Esophagus muscularis mucosa (tissue), 4 donors: Measurements from ENCODE around the gene ACSS1. TPM values are rescaled to one million over a fixed set of nuclear protein-coding genes. Genes with fewer than 3 reads are reported as not detected.

Source experiments
- DNase-seq: peaks from one replicate; pipeline ENCODE4 v3.0.0-alpha.2; 2017; ENCODE audit errors: extremely low spot score
- H3K27ac ChIP-seq, 4 donors: fragments of 200-600 bp; sonication (generic); replicated peaks in 1 of 4; 1 replicate in 3 of 4; 2 replicates in 1 of 4; pipeline ENCODE4 v1.5.1; 2016 to 2019; ENCODE audit warnings: mild to moderate bottlenecking in 1 of 4
- H3K27me3 ChIP-seq, 4 donors: fragments of 200-600 bp; sonication (generic); one replicate each; pipeline versions ENCODE4 v1.5.1 to v1.6.0; 2016 to 2019
- H3K36me3 ChIP-seq, 4 donors: fragments of 200-600 bp; sonication (generic); one replicate each; pipeline ENCODE4 v1.5.1; 2016 to 2019
- H3K4me1 ChIP-seq, 4 donors: fragments of 200-600 bp; sonication (generic); one replicate each; pipeline ENCODE4 v1.5.1; 2016 to 2019
- H3K4me3 ChIP-seq, 4 donors: fragments of 200-600 bp; sonication (generic); 1 replicate in 2 of 4; 2 replicates in 2 of 4; pipeline ENCODE4 v1.5.1; 2016 to 2019; ENCODE audit warnings: mild to moderate bottlenecking in 4 of 4, moderate library complexity in 1 of 4
- H3K9me3 ChIP-seq, 4 donors: fragments of 200-600 bp; sonication (generic); 1 replicate in 3 of 4; 2 replicates in 1 of 4; pipeline ENCODE4 v1.5.1; 2016 to 2019
- EP300 ChIP-seq: sonication (generic); formaldehyde crosslinking; IDR thresholded peaks from one replicate; pipeline ENCODE4 v1.6.1; 2017; ENCODE audit warnings: antibody characterized with exemption
- POLR2A ChIP-seq: fragments of 450-650 bp; IDR thresholded peaks from one replicate; pipeline ENCODE4 v1.6.1; 2017; ENCODE audit warnings: antibody characterized with exemption, moderate library complexity, mild to moderate bottlenecking, low read depth
- POLR2AphosphoS5 ChIP-seq, 2 donors: sonication (generic); formaldehyde crosslinking; IDR thresholded peaks; one replicate each; pipeline ENCODE4 v1.6.1; 2017; ENCODE audit warnings: antibody characterized with exemption in 2 of 2
- WGBS: methylation state at CpG from one replicate; pipeline ENCODE4 v1.1.5; 2018; 5-methylcytosine and 5-hydroxymethylcytosine counted together
- intact Hi-C: fragments of 100-400 bp; cut with DNase I; formaldehyde crosslinking; loops from one replicate; pipeline ENCODE4 v1.15.1; 2023
- total RNA-seq, 4 donors: library from RNA; depleted of rRNA; stranded (reverse); fragments of >200 nt; gene quantifications; one replicate each; pipeline versions ENCODE4 v1.1.0 to v1.2.1, GENCODE V29; 2016
- TF ChIP-seq, protein P1 (sequence below), 3 experiments: fragments of 200-600 bp in 2 of 3; fragments of 450-650 bp in 1 of 3; sonication (generic) in 2 of 3; IDR thresholded peaks; one replicate each; pipeline ENCODE4 v1.5.1; 2017 to 2019; ENCODE audit warnings: antibody characterized with exemption in 3 of 3, mild to moderate bottlenecking in 2 of 3, moderate library complexity in 1 of 3

ACSS1 gene
- total RNA-seq, 4 donors from 2014 or later: 36.6 to 154 (median 65.3) TPM

DNA sequence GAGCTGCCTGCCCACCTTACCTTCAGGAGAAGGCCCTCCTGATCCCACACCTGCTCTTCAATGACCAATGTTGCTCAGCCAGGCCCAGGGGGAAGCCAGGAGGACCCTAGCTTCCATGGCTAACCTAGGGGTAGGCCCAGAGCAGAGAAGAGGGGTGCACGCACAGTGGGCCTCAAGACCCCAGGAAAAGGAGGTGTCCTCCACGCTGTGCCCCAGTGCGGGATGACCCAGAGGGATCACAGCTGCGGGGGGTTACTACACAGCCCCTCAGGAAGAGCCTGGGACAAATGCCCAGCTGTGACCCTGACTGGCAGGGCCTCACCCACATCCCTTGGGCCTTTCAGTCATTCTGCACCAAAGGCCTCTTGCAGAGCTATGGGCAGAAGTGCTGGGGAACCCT lies 33.8 kb downstream of the ACSS1 start:
- H3K9me3 ChIP-seq: no peaks in the 10 kb centered on the region
- 95% methylated on average over 3 of the region's 4 CpGs for WGBS
- no peak overlapping the region for H3K4me3 ChIP-seq
- H3K27ac ChIP-seq: no peak overlapping the region
- no peaks in the 10 kb centered on the region for H3K27me3 ChIP-seq
- DNase-seq: no peak
- no peak for TF ChIP-seq POLR2AphosphoS5 (IDR thresholded peaks at IDR 0.05)
- TF ChIP-seq, protein P1, sequence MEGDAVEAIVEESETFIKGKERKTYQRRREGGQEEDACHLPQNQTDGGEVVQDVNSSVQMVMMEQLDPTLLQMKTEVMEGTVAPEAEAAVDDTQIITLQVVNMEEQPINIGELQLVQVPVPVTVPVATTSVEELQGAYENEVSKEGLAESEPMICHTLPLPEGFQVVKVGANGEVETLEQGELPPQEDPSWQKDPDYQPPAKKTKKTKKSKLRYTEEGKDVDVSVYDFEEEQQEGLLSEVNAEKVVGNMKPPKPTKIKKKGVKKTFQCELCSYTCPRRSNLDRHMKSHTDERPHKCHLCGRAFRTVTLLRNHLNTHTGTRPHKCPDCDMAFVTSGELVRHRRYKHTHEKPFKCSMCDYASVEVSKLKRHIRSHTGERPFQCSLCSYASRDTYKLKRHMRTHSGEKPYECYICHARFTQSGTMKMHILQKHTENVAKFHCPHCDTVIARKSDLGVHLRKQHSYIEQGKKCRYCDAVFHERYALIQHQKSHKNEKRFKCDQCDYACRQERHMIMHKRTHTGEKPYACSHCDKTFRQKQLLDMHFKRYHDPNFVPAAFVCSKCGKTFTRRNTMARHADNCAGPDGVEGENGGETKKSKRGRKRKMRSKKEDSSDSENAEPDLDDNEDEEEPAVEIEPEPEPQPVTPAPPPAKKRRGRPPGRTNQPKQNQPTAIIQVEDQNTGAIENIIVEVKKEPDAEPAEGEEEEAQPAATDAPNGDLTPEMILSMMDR (IDR thresholded peaks at IDR 0.05): no peak
- no peak for TF ChIP-seq EP300
- no peak for TF ChIP-seq POLR2A
- H3K36me3 ChIP-seq: peaks cover 18 to 56% (median 36%) of the 10 kb centered on the region in 4 donors
- intact Hi-C loops: no loop called here
- peaks cover 23 to 51% (median 38%) of the 10 kb centered on the region in 4 donors for H3K4me1 ChIP-seq

DNA sequence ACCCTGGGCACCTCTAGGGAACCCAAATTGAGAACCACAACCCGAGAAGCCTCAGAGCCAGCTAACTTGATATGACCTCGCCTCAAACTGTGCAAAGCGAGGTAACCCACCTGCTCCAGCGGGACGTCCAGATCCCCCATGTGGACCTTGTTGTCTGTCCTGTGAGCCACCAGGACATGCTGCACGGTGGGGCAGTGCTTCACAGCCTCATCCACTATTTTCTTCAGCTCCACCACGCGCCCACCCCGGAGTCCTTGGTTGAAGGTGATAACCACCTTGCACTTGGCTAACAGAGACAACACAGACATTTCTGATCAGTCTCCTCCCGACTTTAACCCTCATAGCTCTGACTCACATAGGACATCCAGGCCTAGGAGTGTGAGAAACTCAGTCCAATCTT lies 34.6 kb downstream of the ACSS1 start:
- H3K27me3 ChIP-seq: no peaks in the 10 kb centered on the region
- 92% methylated on average over 9 of the region's 10 CpGs for WGBS
- intact Hi-C loops: no loop called here
- no peaks in the 10 kb centered on the region for H3K9me3 ChIP-seq
- no peak overlapping the region for H3K4me3 ChIP-seq
- no peak overlapping the region for H3K27ac ChIP-seq
- no peak for TF ChIP-seq POLR2AphosphoS5 (IDR thresholded peaks at IDR 0.05)
- no peak for TF ChIP-seq EP300
- TF ChIP-seq, protein P1 (IDR thresholded peaks at IDR 0.05): no peak
- TF ChIP-seq POLR2A: no peak
- no peak for DNase-seq
- peaks cover 21 to 56% (median 40%) of the 10 kb centered on the region in 4 donors for H3K36me3 ChIP-seq
- H3K4me1 ChIP-seq: peaks cover 23 to 51% (median 38%) of the 10 kb centered on the region in 4 donors

DNA sequence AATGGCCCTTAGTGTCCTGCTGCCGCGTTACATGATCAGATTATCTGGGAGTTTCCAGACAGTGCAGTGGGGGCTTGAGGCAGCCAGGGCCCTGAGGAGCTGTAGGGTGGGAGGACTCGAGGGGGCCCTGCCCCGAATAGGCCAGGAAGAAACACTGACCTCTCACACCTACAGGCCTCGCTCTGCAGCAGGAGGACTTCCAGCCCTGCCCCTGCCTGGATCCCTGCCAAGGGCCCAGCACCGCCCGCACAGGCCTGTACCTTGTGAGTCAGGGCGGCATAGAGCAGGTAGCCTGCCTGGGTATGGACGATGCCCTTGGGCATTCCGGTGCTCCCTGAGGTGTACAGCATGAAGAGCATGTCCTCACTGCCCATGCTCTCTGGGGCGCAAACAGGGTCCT lies 35.3 kb downstream of the ACSS1 start:
- TF ChIP-seq POLR2AphosphoS5 (IDR thresholded peaks at IDR 0.05) (no peak), EP300 (no peak), POLR2A (no peak)
- TF ChIP-seq, protein P1 (IDR thresholded peaks at IDR 0.05): no peak
- Histone ChIP-seq H3K4me3 (no peak overlapping the region), H3K9me3 (no peaks in the 10 kb centered on the region), H3K36me3 (peaks cover 24 to 62% (median 43%) of the 10 kb centered on the region in 4 donors), H3K27ac (no peak overlapping the region), H3K27me3 (no peaks in the 10 kb centered on the region), H3K4me1 (peaks cover 23 to 55% (median 39%) of the 10 kb centered on the region in 4 donors)
- no peak for DNase-seq
- WGBS: 80% methylated on average over 5 of the region's 11 CpGs
- intact Hi-C loops: no loop called here

DNA sequence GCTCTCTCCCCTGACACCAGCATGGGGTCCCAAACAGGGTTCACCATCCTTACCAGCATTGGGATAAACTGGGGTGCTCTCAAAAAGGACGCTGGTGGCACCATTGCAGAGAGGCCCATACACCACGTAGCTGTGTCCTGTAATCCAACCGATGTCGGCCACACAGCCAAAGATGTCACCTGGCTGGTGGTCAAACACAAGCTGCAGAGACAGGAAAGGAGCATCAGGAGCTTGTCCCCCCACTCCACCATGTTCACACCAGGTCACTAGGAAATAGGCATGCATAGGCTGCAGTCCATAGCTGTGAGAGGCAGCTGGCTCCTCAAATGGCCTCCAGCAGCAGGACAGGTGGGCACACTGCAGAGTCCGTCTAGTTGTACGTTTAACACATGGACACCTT lies 36.6 kb downstream of the ACSS1 start:
- no peak overlapping the region for H3K27ac ChIP-seq
- no peak for DNase-seq
- TF ChIP-seq POLR2AphosphoS5 (IDR thresholded peaks at IDR 0.05) (no peak), EP300 (no peak), POLR2A (no peak)
- TF ChIP-seq, protein P1 (IDR thresholded peaks at IDR 0.05): no peak
- intact Hi-C loops: no loop called here
- peaks cover 24 to 76% (median 52%) of the 10 kb centered on the region in 4 donors for H3K36me3 ChIP-seq
- H3K4me3 ChIP-seq: no peak overlapping the region
- WGBS: 100% methylated on average over 3 of the region's 6 CpGs
- H3K9me3 ChIP-seq: no peaks in the 10 kb centered on the region
- H3K4me1 ChIP-seq: peaks cover 19 to 53% (median 37%) of the 10 kb centered on the region in 4 donors
- no peaks in the 10 kb centered on the region for H3K27me3 ChIP-seq

DNA sequence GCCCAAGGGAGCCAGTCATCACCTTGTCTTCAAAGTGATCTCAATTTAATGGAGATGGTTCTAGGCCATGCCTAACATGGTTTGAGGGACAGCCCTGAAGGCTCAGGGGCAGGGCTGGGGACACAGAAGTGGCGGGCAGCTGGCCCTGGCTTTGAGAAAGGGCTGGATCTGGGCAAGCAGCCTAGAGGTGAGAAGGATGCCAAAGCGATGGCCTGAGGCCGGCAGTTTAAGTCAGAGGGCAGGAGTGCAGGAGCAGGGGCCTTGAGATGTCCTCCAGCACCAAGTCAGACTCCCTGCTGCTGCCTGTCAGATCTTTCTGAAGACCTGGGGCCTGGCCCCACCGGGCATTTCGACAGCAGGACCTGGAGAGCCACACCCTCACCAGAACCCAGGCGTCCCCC lies 37.0 kb downstream of the ACSS1 start:
- Histone ChIP-seq H3K27me3 (no peaks in the 10 kb centered on the region), H3K4me1 (peaks cover 17 to 48% (median 33%) of the 10 kb centered on the region in 4 donors), H3K9me3 (no peaks in the 10 kb centered on the region), H3K36me3 (peaks cover 24 to 80% (median 56%) of the 10 kb centered on the region in 4 donors), H3K4me3 (no peak overlapping the region), H3K27ac (no peak overlapping the region)
- intact Hi-C loops: no loop called here
- no peak for DNase-seq
- TF ChIP-seq EP300 (no peak), POLR2A (no peak), POLR2AphosphoS5 (IDR thresholded peaks at IDR 0.05) (no peak)
- TF ChIP-seq, protein P1 (IDR thresholded peaks at IDR 0.05): no peak
- 81% methylated on average over 6 of the region's 6 CpGs for WGBS
